GM10266 (cell line): ENCODE data around the gene UTS2B.
A peak's percentile ranks its signal among the peaks of the same experiment; 100 is the strongest.

ENCODE experiments used
- DNase-seq: peaks from one replicate; pipeline ENCODE4 v3.0.0; 2012; ENCODE audit errors: extremely low spot score
- TF ChIP-seq, protein P1 (sequence below): IDR thresholded peaks from 2 replicates; pipeline ENCODE4 v1.5.1; 2012; ENCODE audit warnings: mild to moderate bottlenecking, low read depth; ENCODE audit not compliant: control insufficient read depth, insufficient read depth; ENCODE audit errors: missing control alignments

Gene UTS2B

GRCh38 chr3:191334346-191334893 is 4.1 kb upstream of the UTS2B start:
- DNase-seq: no peak
- TF ChIP-seq, protein P1, sequence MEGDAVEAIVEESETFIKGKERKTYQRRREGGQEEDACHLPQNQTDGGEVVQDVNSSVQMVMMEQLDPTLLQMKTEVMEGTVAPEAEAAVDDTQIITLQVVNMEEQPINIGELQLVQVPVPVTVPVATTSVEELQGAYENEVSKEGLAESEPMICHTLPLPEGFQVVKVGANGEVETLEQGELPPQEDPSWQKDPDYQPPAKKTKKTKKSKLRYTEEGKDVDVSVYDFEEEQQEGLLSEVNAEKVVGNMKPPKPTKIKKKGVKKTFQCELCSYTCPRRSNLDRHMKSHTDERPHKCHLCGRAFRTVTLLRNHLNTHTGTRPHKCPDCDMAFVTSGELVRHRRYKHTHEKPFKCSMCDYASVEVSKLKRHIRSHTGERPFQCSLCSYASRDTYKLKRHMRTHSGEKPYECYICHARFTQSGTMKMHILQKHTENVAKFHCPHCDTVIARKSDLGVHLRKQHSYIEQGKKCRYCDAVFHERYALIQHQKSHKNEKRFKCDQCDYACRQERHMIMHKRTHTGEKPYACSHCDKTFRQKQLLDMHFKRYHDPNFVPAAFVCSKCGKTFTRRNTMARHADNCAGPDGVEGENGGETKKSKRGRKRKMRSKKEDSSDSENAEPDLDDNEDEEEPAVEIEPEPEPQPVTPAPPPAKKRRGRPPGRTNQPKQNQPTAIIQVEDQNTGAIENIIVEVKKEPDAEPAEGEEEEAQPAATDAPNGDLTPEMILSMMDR: no peak

GRCh38 chr3:191333298-191333880 is 3.1 kb upstream of the UTS2B start:
- DNase-seq: no peak
- TF ChIP-seq, protein P1: no peak

DNA sequence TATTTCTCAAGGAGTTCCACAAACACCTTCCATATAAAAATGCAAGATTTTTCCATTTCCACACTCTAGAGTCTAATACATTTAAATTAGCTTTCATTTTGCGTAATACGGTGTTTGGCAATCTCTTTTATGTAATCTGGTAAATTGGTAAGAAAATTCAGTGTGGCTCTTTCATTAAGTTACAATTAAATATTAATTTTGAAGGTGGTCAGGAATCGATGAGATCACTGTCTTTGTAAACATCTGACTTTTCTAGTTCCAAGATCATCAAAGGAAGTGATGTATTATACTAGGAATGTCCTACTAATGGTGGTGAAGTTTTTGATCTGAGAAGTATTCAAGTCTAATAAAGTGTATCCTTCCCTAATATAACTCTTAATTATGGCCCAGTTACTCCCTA is 1.1 kb upstream of the UTS2B start:
- no peak for DNase-seq
- TF ChIP-seq, protein P1: no peak

GRCh38 chr3:191330530-191331048 is 263 bp upstream of the UTS2B start:
- TF ChIP-seq, protein P1: no peak
- DNase-seq: no peak

DNA sequence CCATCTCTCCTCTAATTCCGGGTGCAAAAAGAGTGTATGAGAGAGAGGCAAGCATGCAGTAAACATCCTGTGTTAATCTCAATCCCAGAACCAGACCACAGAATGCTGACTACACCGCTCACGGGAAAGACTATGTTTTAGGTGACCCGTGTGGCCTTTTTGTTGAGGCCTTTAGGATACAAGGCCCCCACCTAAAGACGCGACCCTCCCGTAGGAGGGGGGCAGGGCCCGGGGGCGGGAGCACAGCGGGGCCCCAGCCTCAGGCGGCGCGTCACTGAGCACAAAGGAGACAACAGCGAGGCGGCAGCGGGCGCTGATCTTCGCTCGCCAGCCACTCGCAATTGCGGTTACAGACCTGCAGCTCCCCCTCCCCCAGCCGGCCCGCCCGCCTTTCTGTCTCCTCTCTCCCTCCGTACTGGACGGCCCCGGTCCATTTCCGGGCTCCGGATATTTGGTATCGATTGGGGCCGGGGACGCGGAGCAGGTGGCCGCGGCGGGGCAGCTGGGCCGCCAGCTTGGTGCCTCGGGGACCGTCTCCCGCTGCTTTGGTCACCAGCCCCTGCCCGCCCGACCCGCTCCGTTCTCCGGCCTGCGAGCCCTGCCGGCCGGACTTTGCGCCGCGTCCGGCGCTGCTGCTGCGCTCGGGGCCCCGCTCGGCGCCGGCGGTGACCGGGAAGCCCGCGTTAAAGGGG is 1.2 kb downstream of the UTS2B start, which contains the start of gene CCDC50:
CCDC50 (plus strand) TSS at position 433 of the 692 bp plus-strand sequence. CDS start 281 bp downstream, outside the sequence.
- TF ChIP-seq, protein P1: no peak

GRCh38 chr3:191328383-191328961 is 1.9 kb downstream of the UTS2B start:
- TF ChIP-seq, protein P1: no peak
- DNase-seq: no peak

More for the DNA sequence above, 1.2 kb downstream of the UTS2B start, which contains the start of gene CCDC50:
- peak; percentile 93 for DNase-seq
